ENCODE data around the gene SORCS1. TPM values are rescaled to one million over a fixed set of nuclear protein-coding genes. Genes with fewer than 3 reads are reported as not detected.

The SORCS1 gene
- total RNA-seq, 6 experiments from 2014 or later, result 0.04 to 0.16 (median 0.09) TPM; not detected in 2

DNA sequence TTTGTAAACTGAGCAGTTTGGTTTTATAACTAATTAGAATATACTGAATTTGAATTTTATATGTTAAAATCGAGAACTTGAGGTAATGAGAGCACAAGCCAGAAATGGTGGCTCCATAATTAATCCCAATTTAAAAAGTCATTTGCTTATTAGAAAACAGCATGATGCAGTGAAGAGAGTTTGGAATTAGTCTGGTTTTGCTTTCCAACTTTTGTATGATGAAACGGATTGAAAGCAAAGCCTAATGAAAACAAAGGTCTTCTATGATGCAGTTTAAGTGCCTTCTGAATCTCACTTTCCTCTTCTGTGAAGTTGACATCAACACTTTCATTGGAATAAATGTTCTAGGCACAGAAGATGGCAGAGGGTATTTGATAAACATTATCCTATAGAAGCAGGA is 89.4 kb downstream of the SORCS1 start:
- no peak for TF ChIP-seq POLR2A (IDR thresholded peaks at IDR 0.05)
- TF ChIP-seq, protein P1, sequence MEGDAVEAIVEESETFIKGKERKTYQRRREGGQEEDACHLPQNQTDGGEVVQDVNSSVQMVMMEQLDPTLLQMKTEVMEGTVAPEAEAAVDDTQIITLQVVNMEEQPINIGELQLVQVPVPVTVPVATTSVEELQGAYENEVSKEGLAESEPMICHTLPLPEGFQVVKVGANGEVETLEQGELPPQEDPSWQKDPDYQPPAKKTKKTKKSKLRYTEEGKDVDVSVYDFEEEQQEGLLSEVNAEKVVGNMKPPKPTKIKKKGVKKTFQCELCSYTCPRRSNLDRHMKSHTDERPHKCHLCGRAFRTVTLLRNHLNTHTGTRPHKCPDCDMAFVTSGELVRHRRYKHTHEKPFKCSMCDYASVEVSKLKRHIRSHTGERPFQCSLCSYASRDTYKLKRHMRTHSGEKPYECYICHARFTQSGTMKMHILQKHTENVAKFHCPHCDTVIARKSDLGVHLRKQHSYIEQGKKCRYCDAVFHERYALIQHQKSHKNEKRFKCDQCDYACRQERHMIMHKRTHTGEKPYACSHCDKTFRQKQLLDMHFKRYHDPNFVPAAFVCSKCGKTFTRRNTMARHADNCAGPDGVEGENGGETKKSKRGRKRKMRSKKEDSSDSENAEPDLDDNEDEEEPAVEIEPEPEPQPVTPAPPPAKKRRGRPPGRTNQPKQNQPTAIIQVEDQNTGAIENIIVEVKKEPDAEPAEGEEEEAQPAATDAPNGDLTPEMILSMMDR (IDR thresholded peaks at IDR 0.05), result no peak
- 53% methylated on average over 2 of the region's 2 CpGs for WGBS (ENCODE audit: insufficient coverage, low coverage, low lambda C conversion rate, missing lambda C conversion rate)
- Histone ChIP-seq H3K36me3 (no peaks in the 10 kb centered on the region), H3K27me3 (no peaks in the 10 kb centered on the region), H3K27ac (no peak overlapping the region), H3K4me3 (no peak overlapping the region), H3K9me3 (no peaks in the 10 kb centered on the region), H3K4me1 (no peaks in the 10 kb centered on the region)
- no peak for DNase-seq
- intact Hi-C loops (cut with DNase I), result no loop called here
- ATAC-seq, result no peak

DNA sequence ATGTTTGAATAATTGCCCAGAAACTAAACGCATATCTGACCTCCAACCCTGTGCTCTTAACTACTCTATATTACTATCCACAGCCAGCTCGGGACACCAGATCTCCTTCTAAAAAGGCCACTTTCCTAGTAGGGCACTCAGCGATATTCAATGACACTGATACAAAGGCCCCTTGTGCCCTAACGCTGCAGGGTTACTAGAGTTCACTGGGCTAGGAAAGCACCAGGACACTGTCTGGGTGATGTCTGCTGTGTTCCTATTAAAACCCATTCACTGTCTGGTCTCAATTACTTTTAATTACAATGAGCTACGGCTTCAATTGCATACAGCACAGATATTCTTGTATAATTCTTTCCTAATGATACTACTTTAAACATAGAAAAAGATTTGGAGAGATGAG is 91.7 kb downstream of the SORCS1 start:
- no peak for DNase-seq
- H3K9me3 ChIP-seq, result no peaks in the 10 kb centered on the region
- WGBS (ENCODE audit: insufficient coverage, low coverage, low lambda C conversion rate, missing lambda C conversion rate), result 63% methylated on average over 5 of the region's 5 CpGs
- H3K27ac ChIP-seq, result no peak overlapping the region
- no peaks in the 10 kb centered on the region for H3K4me1 ChIP-seq
- H3K4me3 ChIP-seq, result no peak overlapping the region
- TF ChIP-seq POLR2A (IDR thresholded peaks at IDR 0.05), result no peak
- TF ChIP-seq, protein P1 (IDR thresholded peaks at IDR 0.05), result no peak
- intact Hi-C loops (cut with DNase I), result no loop called here
- no peaks in the 10 kb centered on the region for H3K27me3 ChIP-seq
- no peak for ATAC-seq
- no peaks in the 10 kb centered on the region for H3K36me3 ChIP-seq

DNA sequence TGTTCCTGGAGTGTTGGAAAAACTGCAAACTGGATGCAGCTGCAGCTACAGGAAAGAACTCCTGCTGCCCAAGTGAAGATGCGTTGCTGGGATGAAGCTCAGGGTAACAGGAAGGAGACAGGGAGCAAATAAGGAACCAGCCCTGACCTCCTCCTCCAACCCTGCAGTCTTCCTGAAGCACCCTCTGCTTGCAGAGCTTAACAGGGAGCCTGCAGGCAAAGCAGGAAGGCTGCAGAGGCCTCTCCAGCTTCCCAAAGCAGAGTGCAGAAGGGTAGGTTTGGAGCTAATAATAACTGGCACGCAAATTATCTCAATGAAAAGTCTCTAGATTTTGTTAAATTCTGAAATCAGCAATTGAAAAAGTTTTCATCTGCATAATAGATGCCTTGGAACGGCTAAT is 92.5 kb downstream of the SORCS1 start:
- DNase-seq, result no peak
- H3K27me3 ChIP-seq, result no peaks in the 10 kb centered on the region
- no peaks in the 10 kb centered on the region for H3K9me3 ChIP-seq
- H3K4me1 ChIP-seq, result no peaks in the 10 kb centered on the region
- no peak overlapping the region for H3K27ac ChIP-seq
- 58% methylated on average over 2 of the region's 3 CpGs for WGBS (ENCODE audit: insufficient coverage, low coverage, low lambda C conversion rate, missing lambda C conversion rate)
- TF ChIP-seq POLR2A (IDR thresholded peaks at IDR 0.05), result no peak
- TF ChIP-seq, protein P1 (IDR thresholded peaks at IDR 0.05), result no peak
- ATAC-seq, result no peak
- intact Hi-C loops (cut with DNase I), result no loop called here
- H3K36me3 ChIP-seq, result no peaks in the 10 kb centered on the region
- no peak overlapping the region for H3K4me3 ChIP-seq

DNA sequence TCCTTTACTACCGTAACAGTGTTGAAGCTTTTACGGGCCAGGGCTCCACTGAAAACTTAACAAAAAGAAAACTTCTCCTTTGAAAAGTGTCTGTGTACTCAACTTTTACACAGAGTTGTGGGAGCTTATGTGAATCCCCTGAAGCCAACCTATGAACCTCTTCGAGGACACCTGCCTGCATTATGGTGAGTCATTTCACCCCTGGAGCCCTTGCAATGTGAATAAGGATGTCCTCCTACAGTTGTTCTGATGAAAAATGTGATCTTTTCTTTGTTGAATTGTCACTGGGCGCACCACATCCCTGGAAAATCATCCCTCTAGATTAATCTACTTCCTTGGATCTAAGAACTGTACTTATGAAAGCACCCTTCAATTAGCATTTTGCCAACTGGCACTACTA is 93.2 kb downstream of the SORCS1 start:
- Histone ChIP-seq H3K36me3 (no peaks in the 10 kb centered on the region), H3K4me3 (no peak overlapping the region), H3K4me1 (no peaks in the 10 kb centered on the region), H3K27ac (no peak overlapping the region), H3K9me3 (no peaks in the 10 kb centered on the region), H3K27me3 (no peaks in the 10 kb centered on the region)
- intact Hi-C loops (cut with DNase I), result no loop called here
- no peak for DNase-seq
- TF ChIP-seq POLR2A (IDR thresholded peaks at IDR 0.05), result no peak
- TF ChIP-seq, protein P1 (IDR thresholded peaks at IDR 0.05), result no peak
- WGBS (ENCODE audit: insufficient coverage, low coverage, low lambda C conversion rate, missing lambda C conversion rate), result 90% methylated on average over 4 of the region's 4 CpGs
- ATAC-seq, result no peak

DNA sequence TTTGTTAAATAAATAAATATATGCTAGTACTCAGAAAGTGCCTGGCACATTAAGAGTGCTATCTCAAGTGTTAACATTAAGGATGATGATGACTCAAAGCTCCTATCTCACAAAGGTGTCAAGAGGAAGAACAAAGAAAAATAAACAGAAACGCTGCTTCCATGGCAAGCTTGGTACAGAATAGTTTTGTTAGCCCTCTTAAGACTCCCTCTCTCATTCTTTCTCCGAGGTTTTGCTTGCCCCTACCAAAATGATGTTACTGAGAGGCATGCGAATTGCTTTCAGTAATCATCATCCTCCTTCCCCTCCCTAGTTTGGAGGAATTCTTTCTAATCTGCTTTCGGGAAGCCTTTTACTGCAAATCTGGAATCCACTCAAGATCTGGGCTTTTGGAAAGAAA is 96.7 kb downstream of the SORCS1 start:
- Histone ChIP-seq H3K27me3 (no peaks in the 10 kb centered on the region), H3K4me3 (no peak overlapping the region), H3K36me3 (no peaks in the 10 kb centered on the region), H3K4me1 (no peaks in the 10 kb centered on the region), H3K27ac (no peak overlapping the region), H3K9me3 (no peaks in the 10 kb centered on the region)
- DNase-seq (no peak), ATAC-seq (no peak)
- no peak for TF ChIP-seq POLR2A (IDR thresholded peaks at IDR 0.05)
- TF ChIP-seq, protein P1 (IDR thresholded peaks at IDR 0.05), result no peak
- intact Hi-C loops (cut with DNase I), result no loop called here
- WGBS (ENCODE audit: insufficient coverage, low coverage, low lambda C conversion rate, missing lambda C conversion rate), result 66% methylated on average over 4 of the region's 4 CpGs

Data from right lobe of liver (tissue), 6 donors.